ENCODE measurements around the gene DOCK6.

DOCK6 gene

GRCh38 chr19:11243798-11244169 is 18.5 kb downstream of the DOCK6 start:
- no peak for DNase-seq

GRCh38 chr19:11242864-11243797 is 19.2 kb downstream of the DOCK6 start:
- DNase-seq: peak; percentile 88

GRCh38 chr19:11242025-11242424 is 20.3 kb downstream of the DOCK6 start:
- no peak for DNase-seq

- no peak for DNase-seq
These were observed 22.3 kb downstream of the DOCK6 start for GRCh38 chr19:11240008-11240444.

- no peak for DNase-seq
These were observed 22.8 kb downstream of the DOCK6 start, which contains the start of gene ANGPTL8 for GRCh38 chr19:11239377-11240000. ANGPTL8 (plus strand) TSS chr19:11239619; CDS start chr19:11239638, 19 bp downstream.

GRCh38 chr19:11238781-11239376 is 23.4 kb downstream of the DOCK6 start:
- DNase-seq: no peak

GRCh38 chr19:11238041-11238440 is 24.3 kb downstream of the DOCK6 start:
- DNase-seq: no peak

- DNase-seq: no peak
These were observed 25.0 kb downstream of the DOCK6 start for GRCh38 chr19:11237321-11237720.

- no peak for DNase-seq
These were observed 25.7 kb downstream of the DOCK6 start for GRCh38 chr19:11236324-11237301.

- peak; percentile 33 for DNase-seq
These were observed 27.7 kb downstream of the DOCK6 start for GRCh38 chr19:11234486-11235075.

- DNase-seq: no peak
These were observed 29.3 kb downstream of the DOCK6 start for GRCh38 chr19:11233073-11233472.

- no peak for DNase-seq
These were observed 29.8 kb downstream of the DOCK6 start for GRCh38 chr19:11232555-11232954.

GRCh38 chr19:11230621-11231386 is 31.5 kb downstream of the DOCK6 start:
- DNase-seq: no peak

GRCh38 chr19:11227195-11227886 is 35.0 kb downstream of the DOCK6 start:
- DNase-seq: peak; percentile 73

GRCh38 chr19:11226716-11227166 is 35.6 kb downstream of the DOCK6 start:
- DNase-seq: no peak

GRCh38 chr19:11225815-11226214 is 36.5 kb downstream of the DOCK6 start:
- no peak for DNase-seq

- no peak for DNase-seq
These were observed 37.2 kb downstream of the DOCK6 start for GRCh38 chr19:11225172-11225571.

GRCh38 chr19:11224429-11224828 is 37.9 kb downstream of the DOCK6 start:
- no peak for DNase-seq

- no peak for DNase-seq
These were observed 39.1 kb downstream of the DOCK6 start for GRCh38 chr19:11223200-11223599.

- no peak for DNase-seq
These were observed 41.2 kb downstream of the DOCK6 start for GRCh38 chr19:11221082-11221598.
